Measurements from ENCODE around the gene EMB. TPM values are rescaled to one million over a fixed set of nuclear protein-coding genes. Genes with fewer than 3 reads are reported as not detected.
"Not testable (repeated sequence)": the region's sequence is repeated elsewhere in the genome, so short reads cannot be mapped to it uniquely, and the experiment has no call there.

Gene EMB
- polyA plus RNA-seq, 1 donor from 2014 or later, result 10.8 TPM

- no peaks in the 10 kb centered on the region for H3K9me3 ChIP-seq (ENCODE audit: low read length)
- H3K4me3 ChIP-seq (ENCODE audit: low read length), result no peak overlapping the region
- no peaks in the 10 kb centered on the region for H4K20me1 ChIP-seq (ENCODE audit: insufficient read depth)
- no peaks in the 10 kb centered on the region for H3K79me2 ChIP-seq (replicated peaks; ENCODE audit: insufficient read depth, low read length)
- H3K4me2 ChIP-seq (ENCODE audit: low read length), result no peak overlapping the region
- no peaks in the 10 kb centered on the region for H3K36me3 ChIP-seq (ENCODE audit: insufficient read depth, low read length)
- TF ChIP-seq SMC3 (conservative IDR thresholded peaks at IDR 0.05; ENCODE audit: poor library complexity), result no peak
- TF ChIP-seq CTCF (IDR thresholded peaks at IDR 0.05; ENCODE audit: poor library complexity, severe bottlenecking), result no peak
- TF ChIP-seq MXI1 (conservative IDR thresholded peaks at IDR 0.05; ENCODE audit: poor library complexity, severe bottlenecking), result no peak
- TF ChIP-seq EZH2 (IDR thresholded peaks at IDR 0.05; ENCODE audit: borderline replicate concordance, insufficient read depth, low read length, poor library complexity, severe bottlenecking), result no peak
- H3F3A ChIP-seq (ENCODE audit: insufficient read depth, low read length, poor library complexity, severe bottlenecking), result no peaks in the 10 kb centered on the region
- no peak overlapping the region for H3K27ac ChIP-seq (ENCODE audit: low read length)
- H3K9me2 ChIP-seq (ENCODE audit: insufficient read depth, low read length), result no peaks in the 10 kb centered on the region
- H3K9ac ChIP-seq (ENCODE audit: low read length), result no peak overlapping the region
- H2AFZ ChIP-seq (ENCODE audit: low read depth, low read length), result no peak overlapping the region
- H3K27me3 ChIP-seq (ENCODE audit: insufficient read depth, low read depth, low read length), result no peaks in the 10 kb centered on the region
These were observed 39.8 kb downstream of the EMB start for GRCh38 chr5:50401336-50401735.

GRCh38 chr5:50393925-50394609, 47.0 kb downstream of the EMB start:
- not testable (repeated sequence) for H4K20me1 ChIP-seq (ENCODE audit: insufficient read depth); H3K9me3 ChIP-seq (ENCODE audit: low read length); H2AFZ ChIP-seq (ENCODE audit: low read depth, low read length); H3F3A ChIP-seq (ENCODE audit: insufficient read depth, low read length, poor library complexity, severe bottlenecking); H3K79me2 ChIP-seq (replicated peaks; ENCODE audit: insufficient read depth, low read length); H3K27ac ChIP-seq (ENCODE audit: low read length); H3K4me2 ChIP-seq (ENCODE audit: low read length); H3K36me3 ChIP-seq (ENCODE audit: insufficient read depth, low read length); H3K9me2 ChIP-seq (ENCODE audit: insufficient read depth, low read length); H3K27me3 ChIP-seq (ENCODE audit: insufficient read depth, low read depth, low read length); H3K9ac ChIP-seq (ENCODE audit: low read length); H3K4me3 ChIP-seq (ENCODE audit: low read length)

GRCh38 chr5:50392289-50392688, 48.8 kb downstream of the EMB start:
- H4K20me1 ChIP-seq (ENCODE audit: insufficient read depth); H3K79me2 ChIP-seq (replicated peaks; ENCODE audit: insufficient read depth, low read length); H3K27ac ChIP-seq (ENCODE audit: low read length); H3K27me3 ChIP-seq (ENCODE audit: insufficient read depth, low read depth, low read length); H3K9ac ChIP-seq (ENCODE audit: low read length); H3K9me3 ChIP-seq (ENCODE audit: low read length); H3K4me3 ChIP-seq (ENCODE audit: low read length); H2AFZ ChIP-seq (ENCODE audit: low read depth, low read length); H3K4me2 ChIP-seq (ENCODE audit: low read length); H3K9me2 ChIP-seq (ENCODE audit: insufficient read depth, low read length); H3F3A ChIP-seq (ENCODE audit: insufficient read depth, low read length, poor library complexity, severe bottlenecking); H3K36me3 ChIP-seq (ENCODE audit: insufficient read depth, low read length): not testable (repeated sequence)

GRCh38 chr5:50384381-50384780, 56.7 kb downstream of the EMB start:
- H3K79me2 ChIP-seq (replicated peaks; ENCODE audit: insufficient read depth, low read length); H3K9me3 ChIP-seq (ENCODE audit: low read length); H3K4me2 ChIP-seq (ENCODE audit: low read length); H3K27me3 ChIP-seq (ENCODE audit: insufficient read depth, low read depth, low read length); H3K36me3 ChIP-seq (ENCODE audit: insufficient read depth, low read length); H4K20me1 ChIP-seq (ENCODE audit: insufficient read depth); H3K4me3 ChIP-seq (ENCODE audit: low read length); H3K9ac ChIP-seq (ENCODE audit: low read length); H3K9me2 ChIP-seq (ENCODE audit: insufficient read depth, low read length); H2AFZ ChIP-seq (ENCODE audit: low read depth, low read length); H3K27ac ChIP-seq (ENCODE audit: low read length); H3F3A ChIP-seq (ENCODE audit: insufficient read depth, low read length, poor library complexity, severe bottlenecking): not testable (repeated sequence)

GRCh38 chr5:50376696-50377095, 64.4 kb downstream of the EMB start:
- H3K9me3 ChIP-seq (ENCODE audit: low read length); H2AFZ ChIP-seq (ENCODE audit: low read depth, low read length); H3K4me2 ChIP-seq (ENCODE audit: low read length); H3F3A ChIP-seq (ENCODE audit: insufficient read depth, low read length, poor library complexity, severe bottlenecking); H3K36me3 ChIP-seq (ENCODE audit: insufficient read depth, low read length); H3K27ac ChIP-seq (ENCODE audit: low read length); H3K9ac ChIP-seq (ENCODE audit: low read length); H4K20me1 ChIP-seq (ENCODE audit: insufficient read depth); H3K4me3 ChIP-seq (ENCODE audit: low read length); H3K27me3 ChIP-seq (ENCODE audit: insufficient read depth, low read depth, low read length); H3K9me2 ChIP-seq (ENCODE audit: insufficient read depth, low read length); H3K79me2 ChIP-seq (replicated peaks; ENCODE audit: insufficient read depth, low read length): not testable (repeated sequence)

- not testable (repeated sequence) for H3F3A ChIP-seq (ENCODE audit: insufficient read depth, low read length, poor library complexity, severe bottlenecking); H3K36me3 ChIP-seq (ENCODE audit: insufficient read depth, low read length); H2AFZ ChIP-seq (ENCODE audit: low read depth, low read length); H3K9me2 ChIP-seq (ENCODE audit: insufficient read depth, low read length); H3K4me3 ChIP-seq (ENCODE audit: low read length); H3K27me3 ChIP-seq (ENCODE audit: insufficient read depth, low read depth, low read length); H3K9ac ChIP-seq (ENCODE audit: low read length); H3K9me3 ChIP-seq (ENCODE audit: low read length); H4K20me1 ChIP-seq (ENCODE audit: insufficient read depth); H3K79me2 ChIP-seq (replicated peaks; ENCODE audit: insufficient read depth, low read length); H3K27ac ChIP-seq (ENCODE audit: low read length); H3K4me2 ChIP-seq (ENCODE audit: low read length)
These were observed 71.6 kb downstream of the EMB start for GRCh38 chr5:50369287-50370033.

All from neural cell (in vitro differentiated cells).